ENCODE results near the gene SHLD1. TPM values are rescaled to one million over a fixed set of nuclear protein-coding genes. Genes with fewer than 3 reads are reported as not detected.

Gene SHLD1
- total RNA-seq, 2 experiments from 2014 or later = 10.1 TPM

DNA sequence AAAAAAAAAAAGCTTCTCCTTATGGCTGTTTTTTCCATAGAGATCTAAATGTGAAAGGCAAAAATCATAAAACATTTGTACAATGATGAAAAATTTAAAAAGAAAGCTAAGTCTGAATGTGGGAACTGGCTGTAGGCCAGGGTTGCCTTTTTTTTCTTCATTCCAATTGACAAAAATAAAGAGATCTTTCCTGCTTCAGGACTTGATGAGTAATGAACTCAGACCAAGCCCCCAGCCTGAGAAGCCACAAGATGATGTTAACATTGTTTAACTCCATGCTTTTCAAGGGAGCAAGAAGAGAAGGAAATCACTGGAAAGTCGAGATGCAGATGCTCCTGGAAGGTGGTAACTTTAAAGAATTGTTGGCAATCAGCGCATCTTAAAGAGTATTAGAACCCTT lies 158.8 kb downstream of the SHLD1 start:
- peaks cover 47% of the 10 kb centered on the region for H3K27me3 Mint-ChIP-seq (ENCODE audit: low read depth)
- no peak for DNase-seq
- intact Hi-C loops (cut with micrococcal nuclease) = no loop called here

DNA sequence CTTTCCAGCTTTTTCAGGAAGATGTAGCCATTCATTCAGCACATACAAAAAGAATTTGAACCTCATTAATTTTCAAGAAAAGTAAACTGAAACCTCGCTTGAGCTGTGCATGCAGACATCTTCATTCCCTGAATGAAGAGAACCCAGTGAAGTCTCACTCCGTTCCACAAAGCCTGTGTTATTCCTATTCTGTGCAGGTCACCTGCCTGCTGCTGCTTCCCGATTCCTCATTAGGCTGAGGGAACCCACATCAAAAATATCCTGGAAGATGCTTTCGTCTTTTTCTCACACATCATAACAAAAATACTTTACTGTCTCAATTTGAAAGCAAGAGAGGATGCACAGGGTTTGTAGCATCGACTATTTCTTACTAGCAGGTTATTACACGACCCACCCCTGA lies 160.0 kb downstream of the SHLD1 start:
- Mint-ChIP-seq H3K4me3 (no peak overlapping the region), H3K27me3 (ENCODE audit: low read depth) (peaks cover 49% of the 10 kb centered on the region), H3K27ac (no peak overlapping the region), H3K9me3 (no peaks in the 10 kb centered on the region), H3K4me1 (ENCODE audit: low read depth) (peaks cover 13% of the 10 kb centered on the region), H3K36me3 (ENCODE audit: low read depth) (no peaks in the 10 kb centered on the region)
- CTCF ChIA-PET = interaction anchor here (0.7 kb wide), 3 partner anchors 86 to 1207 kb away, joined by 3 to 7 read pairs (median 3); no protein-coding TSS in a partner anchor
- intact Hi-C loops (cut with micrococcal nuclease) = no loop called here
- no peak for DNase-seq

More for the DNA sequence above, 158.8 kb downstream of the SHLD1 start:
- Mint-ChIP-seq H3K36me3 (ENCODE audit: low read depth) (no peaks in the 10 kb centered on the region), H3K4me3 (no peak overlapping the region), H3K9me3 (no peaks in the 10 kb centered on the region), H3K27ac (no peak overlapping the region), H3K4me1 (ENCODE audit: low read depth) (peaks cover 13% of the 10 kb centered on the region)
- CTCF ChIA-PET = interaction anchor here (0.7 kb wide), 1 partner anchor 79 kb away, joined by 4 read pairs; no protein-coding TSS in a partner anchor

DNA sequence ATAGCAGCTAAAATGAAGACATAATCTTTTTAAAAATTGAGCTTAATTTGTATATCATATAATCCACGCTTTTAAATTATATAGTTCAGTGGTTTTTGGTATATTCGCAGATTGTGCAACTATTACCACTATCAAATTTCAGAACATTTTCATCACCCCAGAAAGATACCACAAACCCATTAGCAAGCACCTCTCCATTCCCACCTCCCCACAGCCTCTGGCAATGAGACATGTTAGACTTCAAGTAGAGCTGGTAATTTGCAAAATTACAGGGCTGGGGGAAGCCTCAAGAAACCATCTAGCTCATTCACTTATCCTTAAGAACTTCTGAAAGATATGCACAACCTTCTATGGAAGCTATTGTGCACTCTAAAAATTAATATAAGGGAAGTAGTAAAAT lies 163.0 kb downstream of the SHLD1 start:
- CTCF ChIA-PET = interaction anchor here (0.6 to 1.3 kb wide), 4 partner anchors 11 to 383 kb away, joined by 3 to 4 read pairs (median 3); no protein-coding TSS in a partner anchor
- DNase-seq = no peak
- H3K9me3 Mint-ChIP-seq = no peaks in the 10 kb centered on the region
- peaks cover 13% of the 10 kb centered on the region for H3K4me1 Mint-ChIP-seq (ENCODE audit: low read depth)
- no peak overlapping the region for H3K27ac Mint-ChIP-seq
- H3K4me3 Mint-ChIP-seq = no peak overlapping the region
- peaks cover 33% of the 10 kb centered on the region for H3K27me3 Mint-ChIP-seq (ENCODE audit: low read depth)
- intact Hi-C loops (cut with micrococcal nuclease) = no loop called here
- no peaks in the 10 kb centered on the region for H3K36me3 Mint-ChIP-seq (ENCODE audit: low read depth)

Other genes with a start within 250 kb of the SHLD1 start
- gene GPCPD1, start 139.4 kb upstream of the SHLD1 start, total RNA-seq = 10 to 100 TPM; 25.7 to 32.3 TPM
- not detected for gene CHGB, start 161.1 kb downstream of the SHLD1 start, total RNA-seq
- gene TRMT6, start 200.1 kb downstream of the SHLD1 start, total RNA-seq = 10 to 100 TPM; 11.5 to 11.8 TPM
- gene MCM8, start 200.3 kb downstream of the SHLD1 start, total RNA-seq = 10 to 100 TPM; 49.6 to 50.3 TPM